ENCODE data around the gene SP9.

- TF ChIP-seq, protein P1, sequence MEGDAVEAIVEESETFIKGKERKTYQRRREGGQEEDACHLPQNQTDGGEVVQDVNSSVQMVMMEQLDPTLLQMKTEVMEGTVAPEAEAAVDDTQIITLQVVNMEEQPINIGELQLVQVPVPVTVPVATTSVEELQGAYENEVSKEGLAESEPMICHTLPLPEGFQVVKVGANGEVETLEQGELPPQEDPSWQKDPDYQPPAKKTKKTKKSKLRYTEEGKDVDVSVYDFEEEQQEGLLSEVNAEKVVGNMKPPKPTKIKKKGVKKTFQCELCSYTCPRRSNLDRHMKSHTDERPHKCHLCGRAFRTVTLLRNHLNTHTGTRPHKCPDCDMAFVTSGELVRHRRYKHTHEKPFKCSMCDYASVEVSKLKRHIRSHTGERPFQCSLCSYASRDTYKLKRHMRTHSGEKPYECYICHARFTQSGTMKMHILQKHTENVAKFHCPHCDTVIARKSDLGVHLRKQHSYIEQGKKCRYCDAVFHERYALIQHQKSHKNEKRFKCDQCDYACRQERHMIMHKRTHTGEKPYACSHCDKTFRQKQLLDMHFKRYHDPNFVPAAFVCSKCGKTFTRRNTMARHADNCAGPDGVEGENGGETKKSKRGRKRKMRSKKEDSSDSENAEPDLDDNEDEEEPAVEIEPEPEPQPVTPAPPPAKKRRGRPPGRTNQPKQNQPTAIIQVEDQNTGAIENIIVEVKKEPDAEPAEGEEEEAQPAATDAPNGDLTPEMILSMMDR (IDR thresholded peaks at IDR 0.05), result no peak
- no peak for TF ChIP-seq POLR2AphosphoS5 (IDR thresholded peaks at IDR 0.05)
Measured at GRCh38 chr2:174333017-174333371, 1.8 kb upstream of the SP9 start.

Data from gastroesophageal sphincter (tissue), 3 donors.